Stimulated activated naive CD8-positive, alpha-beta T cell treated with anti-CD3 and anti-CD28 coated beads, Interleukin-15, Interleukin-2, amounts not matched to agents 100 ng/mL and 50 ng/mL, for 24 hours (primary cell): ENCODE data around the gene IGHMBP2.
A peak's percentile ranks its signal among the peaks of the same experiment; 100 is the strongest.
"Not testable (repeated sequence)": the region's sequence is repeated elsewhere in the genome, so short reads cannot be mapped to it uniquely, and the experiment has no call there.

ENCODE experiments used
- H3K27ac Mint-ChIP-seq: one replicate; pipeline ENCODE4 v1.8.0; 2021; ENCODE audit warnings: mild to moderate bottlenecking, mixed read lengths
- H3K27me3 Mint-ChIP-seq: one replicate; pipeline ENCODE4 v1.8.0; 2021; ENCODE audit warnings: mixed read lengths
- H3K36me3 Mint-ChIP-seq: one replicate; pipeline ENCODE4 v1.8.0; 2021; ENCODE audit warnings: low read depth, mixed read lengths
- H3K4me1 Mint-ChIP-seq: one replicate; pipeline ENCODE4 v1.8.0; 2021; ENCODE audit warnings: low read depth, mixed read lengths
- H3K4me3 Mint-ChIP-seq: one replicate; pipeline ENCODE4 v1.8.0; 2021; ENCODE audit warnings: mild to moderate bottlenecking, mixed read lengths
- H3K9me3 Mint-ChIP-seq: one replicate; pipeline ENCODE4 v1.8.0; 2021; ENCODE audit warnings: mixed read lengths

IGHMBP2 gene

DNA sequence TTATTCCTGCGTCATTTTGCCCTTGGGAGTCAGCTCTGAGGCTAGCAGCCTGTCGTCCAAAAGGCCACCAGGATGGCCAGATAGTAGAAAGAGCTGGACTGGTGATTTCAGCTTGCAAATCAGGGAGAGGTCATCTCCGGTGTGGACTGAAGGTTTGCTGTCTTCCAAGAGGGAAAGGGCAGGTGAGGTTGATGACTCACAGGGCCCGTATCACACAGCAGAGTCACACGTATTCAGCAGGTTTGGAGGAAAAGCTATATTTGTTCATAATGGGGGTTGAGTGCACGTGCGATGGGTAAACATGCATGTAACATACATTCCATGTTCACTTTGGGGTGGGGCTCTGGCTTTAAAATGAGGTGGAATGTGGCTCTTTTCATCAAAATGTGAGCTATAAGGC lies 25.7 kb upstream of the IGHMBP2 start:
- H3K4me1 Mint-ChIP-seq = no peaks in the 10 kb centered on the region
- no peak overlapping the region for H3K27ac Mint-ChIP-seq
- peaks cover 4% of the 10 kb centered on the region for H3K36me3 Mint-ChIP-seq

DNA sequence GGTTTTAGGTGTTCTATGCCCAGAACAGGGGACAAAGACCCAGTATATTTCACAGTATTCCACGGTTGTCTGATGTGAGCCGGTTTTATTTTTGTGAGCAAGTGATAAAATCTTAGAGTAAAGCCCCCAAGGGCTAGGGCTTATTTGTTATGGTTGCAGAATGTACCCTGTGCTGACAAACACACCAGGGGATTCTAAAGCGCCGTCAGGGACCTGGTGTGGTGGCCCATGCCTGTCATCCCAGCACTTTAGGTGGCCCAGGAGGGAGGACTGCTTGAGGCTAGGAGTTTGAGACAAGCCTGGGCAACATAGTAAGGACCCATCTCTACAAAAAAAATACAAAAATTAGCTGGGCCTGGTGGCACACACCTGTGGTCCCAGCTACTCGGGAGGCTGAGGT lies 22.8 kb upstream of the IGHMBP2 start:
- Mint-ChIP-seq H3K36me3 (peaks cover 7% of the 10 kb centered on the region), H3K4me3 (no peak overlapping the region), H3K27ac (no peak overlapping the region), H3K4me1 (no peaks in the 10 kb centered on the region), H3K9me3 (no peaks in the 10 kb centered on the region), H3K27me3 (no peaks in the 10 kb centered on the region)

More for the DNA sequence above, 25.7 kb upstream of the IGHMBP2 start:
- Mint-ChIP-seq H3K9me3 (no peaks in the 10 kb centered on the region), H3K27me3 (no peaks in the 10 kb centered on the region), H3K4me3 (no peak overlapping the region)

DNA sequence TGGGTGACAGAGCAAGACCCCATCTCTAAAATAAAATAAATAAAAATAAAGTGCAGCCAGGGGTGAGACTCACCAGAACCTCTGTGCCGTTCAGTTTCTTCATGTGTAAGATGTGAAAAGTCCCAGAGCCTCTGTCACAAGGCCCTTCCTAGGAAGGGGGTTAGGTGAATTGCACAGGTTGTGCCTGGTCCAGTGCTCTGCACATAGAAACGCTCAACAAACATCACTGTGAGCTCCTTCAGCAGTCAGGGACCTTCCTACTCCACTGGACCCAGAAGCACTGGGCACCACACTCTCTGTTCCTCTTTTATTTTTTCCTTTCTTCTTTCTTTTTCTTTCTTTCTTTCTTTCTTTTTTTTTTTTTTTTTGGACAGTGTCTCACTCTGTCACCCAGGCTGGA lies 22.4 kb upstream of the IGHMBP2 start:
- H3K36me3 Mint-ChIP-seq = peaks cover 7% of the 10 kb centered on the region
- H3K9me3 Mint-ChIP-seq = no peaks in the 10 kb centered on the region
- no peak overlapping the region for H3K4me3 Mint-ChIP-seq
- H3K27ac Mint-ChIP-seq = no peak overlapping the region
- H3K4me1 Mint-ChIP-seq = no peaks in the 10 kb centered on the region
- no peaks in the 10 kb centered on the region for H3K27me3 Mint-ChIP-seq

DNA sequence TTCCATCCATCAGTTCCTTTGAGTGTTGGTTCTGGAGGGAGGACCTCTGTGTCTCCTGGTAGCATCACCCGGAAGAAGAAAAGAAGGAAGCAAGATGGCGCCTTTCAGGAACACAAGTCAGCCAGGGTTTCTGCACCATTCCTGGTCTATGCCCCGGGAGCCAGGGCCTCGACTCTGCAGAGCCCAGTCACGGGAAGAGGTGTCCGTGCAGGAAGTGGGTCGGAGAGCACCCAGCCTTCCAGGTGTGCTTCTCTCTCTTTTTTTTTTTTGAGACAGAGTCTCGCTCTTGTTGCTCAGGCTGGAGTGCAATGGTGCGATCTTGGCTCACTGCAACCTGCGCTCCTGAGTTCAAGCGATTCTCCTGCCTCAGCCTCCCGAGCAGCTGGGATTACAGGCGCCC lies 21.3 kb upstream of the IGHMBP2 start:
- Mint-ChIP-seq H3K27me3 (no peaks in the 10 kb centered on the region), H3K4me1 (no peaks in the 10 kb centered on the region), H3K4me3 (no peak overlapping the region), H3K27ac (no peak overlapping the region), H3K36me3 (peaks cover 7% of the 10 kb centered on the region), H3K9me3 (no peaks in the 10 kb centered on the region)

DNA sequence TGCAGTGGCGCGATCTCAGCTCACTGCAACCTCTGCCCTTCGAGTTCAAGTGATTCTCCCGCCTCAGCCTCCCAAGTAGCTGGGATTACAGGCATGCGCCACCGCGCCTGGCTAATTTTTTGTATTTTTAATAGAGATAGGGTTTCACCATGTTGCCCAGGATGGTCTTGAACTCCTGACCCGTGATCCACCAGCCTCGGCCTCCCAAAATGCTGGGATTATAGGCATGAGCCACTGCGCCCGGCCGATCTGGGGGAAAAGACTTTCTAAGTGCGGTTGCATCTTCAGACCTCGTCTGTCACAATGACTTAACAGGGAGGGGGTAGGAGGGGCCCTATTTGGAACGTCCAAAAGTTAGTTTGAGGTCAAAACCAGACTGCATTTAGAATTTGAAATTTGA lies 18.9 kb upstream of the IGHMBP2 start:
- H3K9me3 Mint-ChIP-seq, H3K27me3 Mint-ChIP-seq, H3K4me1 Mint-ChIP-seq, H3K27ac Mint-ChIP-seq, H3K4me3 Mint-ChIP-seq: not testable (repeated sequence)
- H3K36me3 Mint-ChIP-seq = peaks cover 11% of the 10 kb centered on the region

DNA sequence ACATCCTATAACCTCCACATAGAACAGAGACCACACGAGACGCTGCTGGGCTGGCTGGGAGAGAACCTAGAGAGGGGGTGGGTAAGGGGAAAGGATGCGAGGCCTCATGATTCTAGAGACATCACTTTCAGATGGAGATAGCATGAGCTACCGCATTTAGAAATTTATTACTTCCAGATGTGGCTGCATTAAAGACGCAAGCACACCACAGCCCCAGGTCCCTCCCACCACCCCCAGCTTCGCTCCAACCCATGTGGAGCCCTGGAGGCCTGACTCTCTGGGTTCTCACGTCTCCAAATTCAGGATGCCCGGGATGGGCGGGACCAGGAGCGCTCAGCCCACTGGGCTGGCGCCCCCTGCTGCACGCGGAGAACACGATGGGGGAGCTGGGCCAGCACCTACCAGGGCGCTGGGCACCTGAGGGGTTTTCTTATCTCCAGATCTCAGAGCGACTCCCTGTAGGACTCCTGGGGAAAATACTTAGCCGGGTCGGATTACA lies 13.7 kb upstream of the IGHMBP2 start:
- Mint-ChIP-seq H3K4me1 (peaks cover 3% of the 10 kb centered on the region), H3K27ac (no peak overlapping the region), H3K4me3 (no peak overlapping the region), H3K27me3 (no peaks in the 10 kb centered on the region), H3K9me3 (no peaks in the 10 kb centered on the region), H3K36me3 (peaks cover 45% of the 10 kb centered on the region)

DNA sequence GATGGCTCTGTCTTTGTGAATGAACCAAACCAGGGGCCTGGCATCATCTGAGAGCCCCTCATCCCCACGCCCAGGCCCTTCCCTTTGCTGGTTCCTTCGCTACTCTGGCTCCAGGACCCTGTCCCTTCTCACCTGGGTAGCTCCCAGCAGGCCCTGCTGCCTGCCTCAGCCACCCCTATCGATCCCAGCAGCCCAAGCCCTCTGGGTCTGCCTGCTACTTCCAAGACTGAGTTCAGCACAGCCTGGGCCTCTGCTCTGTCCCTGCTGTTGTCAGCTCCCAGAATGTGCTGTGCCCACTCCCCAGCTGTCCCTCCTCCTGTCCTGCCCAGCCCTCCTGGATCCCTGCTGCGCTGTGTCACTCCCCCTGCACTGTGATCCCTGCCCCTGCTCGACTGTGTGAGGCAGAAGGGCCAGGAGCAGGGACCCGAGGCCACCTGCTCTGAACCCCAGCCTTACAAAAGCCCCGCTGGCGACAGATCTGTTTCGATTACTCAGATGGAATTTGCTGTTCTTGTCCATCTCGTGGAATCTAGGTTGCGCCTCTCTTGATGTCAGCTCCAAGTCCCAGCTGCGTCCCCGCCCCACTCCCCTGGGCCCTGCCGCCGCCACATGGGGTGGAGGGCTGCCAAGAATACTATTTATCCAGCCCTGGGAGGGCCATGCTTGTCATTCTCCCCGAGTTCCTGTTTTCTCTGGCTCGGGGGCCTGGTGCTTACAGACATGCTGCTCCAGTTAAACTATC lies 13.0 kb upstream of the IGHMBP2 start:
- H3K4me3 Mint-ChIP-seq = no peak overlapping the region
- H3K27ac Mint-ChIP-seq = no peak overlapping the region
- no peaks in the 10 kb centered on the region for H3K27me3 Mint-ChIP-seq
- H3K4me1 Mint-ChIP-seq = peaks cover 3% of the 10 kb centered on the region
- H3K36me3 Mint-ChIP-seq = peaks cover 46% of the 10 kb centered on the region
- H3K9me3 Mint-ChIP-seq = no peaks in the 10 kb centered on the region

DNA sequence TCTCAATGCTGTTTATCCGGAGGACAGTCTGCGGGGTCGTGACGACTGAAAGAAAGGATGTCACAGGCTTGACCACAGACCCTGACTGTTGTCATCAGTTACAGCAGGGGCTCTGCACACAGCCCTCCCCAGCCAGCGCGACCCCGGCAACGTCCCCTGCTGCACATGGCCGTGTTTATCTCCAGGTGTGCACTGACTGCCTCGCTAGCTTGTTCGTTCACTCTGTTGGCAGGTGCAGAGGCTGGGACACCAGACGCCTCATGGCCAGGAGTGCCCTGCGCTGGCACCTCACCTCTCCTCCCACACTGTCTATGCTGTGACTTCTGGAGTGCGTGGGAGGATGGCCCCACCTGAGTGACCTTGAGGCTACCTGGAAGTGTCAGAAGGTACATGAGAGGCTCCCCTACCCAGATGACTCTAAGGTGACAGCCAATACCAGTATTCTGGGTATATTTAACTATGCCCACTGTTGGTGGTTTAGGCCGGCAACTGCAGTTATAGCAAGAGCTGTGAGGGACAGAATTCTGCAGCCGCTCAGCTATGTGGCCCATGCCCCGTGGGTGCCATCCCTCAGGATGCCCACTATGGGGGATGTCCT lies 12.2 kb upstream of the IGHMBP2 start:
- no peak overlapping the region for H3K27ac Mint-ChIP-seq
- no peak overlapping the region for H3K4me3 Mint-ChIP-seq
- H3K27me3 Mint-ChIP-seq = no peaks in the 10 kb centered on the region
- no peaks in the 10 kb centered on the region for H3K9me3 Mint-ChIP-seq
- H3K4me1 Mint-ChIP-seq = peaks cover 3% of the 10 kb centered on the region
- peaks cover 54% of the 10 kb centered on the region for H3K36me3 Mint-ChIP-seq

DNA sequence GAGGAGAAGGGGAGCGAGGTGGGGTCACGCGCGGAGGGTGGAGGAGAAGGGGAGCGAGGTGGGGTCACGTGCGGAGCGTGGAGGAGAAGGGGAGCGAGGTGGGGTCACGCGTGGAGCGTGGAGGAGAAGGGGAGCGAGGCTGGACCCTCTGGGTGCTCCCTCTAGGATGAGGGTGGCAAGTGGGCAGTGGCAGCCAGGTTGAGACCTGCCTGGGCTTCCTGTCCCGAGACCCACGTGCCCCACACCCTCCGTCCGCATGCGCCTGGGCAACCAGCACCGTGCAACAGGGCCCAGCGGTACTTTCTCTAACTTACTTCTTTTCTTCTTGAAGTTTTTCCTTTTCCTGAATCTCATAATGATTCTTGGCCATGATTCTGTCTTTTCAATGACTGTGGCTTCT lies 11.1 kb upstream of the IGHMBP2 start:
- H3K4me1 Mint-ChIP-seq = peaks cover 3% of the 10 kb centered on the region
- H3K27me3 Mint-ChIP-seq = no peaks in the 10 kb centered on the region
- no peak overlapping the region for H3K4me3 Mint-ChIP-seq
- no peak overlapping the region for H3K27ac Mint-ChIP-seq
- peaks cover 62% of the 10 kb centered on the region for H3K36me3 Mint-ChIP-seq
- no peaks in the 10 kb centered on the region for H3K9me3 Mint-ChIP-seq

DNA sequence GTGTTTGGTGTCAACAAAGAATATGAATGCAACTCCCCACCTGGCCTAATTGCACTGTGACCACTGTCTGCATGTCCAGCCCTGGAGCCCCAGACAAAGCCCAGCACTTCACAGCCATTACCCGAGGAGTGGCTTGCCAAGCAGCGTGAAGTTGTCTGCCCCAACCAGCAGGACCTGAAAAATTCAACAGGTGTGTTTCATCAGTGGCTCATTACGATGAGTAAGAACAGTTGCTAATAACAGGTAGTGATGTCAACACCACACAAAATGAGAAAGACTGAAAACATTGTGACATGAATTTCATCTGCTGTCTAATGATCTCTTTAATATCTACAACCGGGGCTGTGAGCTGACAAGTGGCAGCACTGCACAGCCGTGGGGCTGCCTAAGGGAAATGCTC lies 10.4 kb upstream of the IGHMBP2 start:
- Mint-ChIP-seq H3K9me3 (no peaks in the 10 kb centered on the region), H3K27me3 (no peaks in the 10 kb centered on the region), H3K27ac (no peak overlapping the region), H3K4me3 (no peak overlapping the region), H3K4me1 (peaks cover 3% of the 10 kb centered on the region), H3K36me3 (peaks cover 69% of the 10 kb centered on the region)

DNA sequence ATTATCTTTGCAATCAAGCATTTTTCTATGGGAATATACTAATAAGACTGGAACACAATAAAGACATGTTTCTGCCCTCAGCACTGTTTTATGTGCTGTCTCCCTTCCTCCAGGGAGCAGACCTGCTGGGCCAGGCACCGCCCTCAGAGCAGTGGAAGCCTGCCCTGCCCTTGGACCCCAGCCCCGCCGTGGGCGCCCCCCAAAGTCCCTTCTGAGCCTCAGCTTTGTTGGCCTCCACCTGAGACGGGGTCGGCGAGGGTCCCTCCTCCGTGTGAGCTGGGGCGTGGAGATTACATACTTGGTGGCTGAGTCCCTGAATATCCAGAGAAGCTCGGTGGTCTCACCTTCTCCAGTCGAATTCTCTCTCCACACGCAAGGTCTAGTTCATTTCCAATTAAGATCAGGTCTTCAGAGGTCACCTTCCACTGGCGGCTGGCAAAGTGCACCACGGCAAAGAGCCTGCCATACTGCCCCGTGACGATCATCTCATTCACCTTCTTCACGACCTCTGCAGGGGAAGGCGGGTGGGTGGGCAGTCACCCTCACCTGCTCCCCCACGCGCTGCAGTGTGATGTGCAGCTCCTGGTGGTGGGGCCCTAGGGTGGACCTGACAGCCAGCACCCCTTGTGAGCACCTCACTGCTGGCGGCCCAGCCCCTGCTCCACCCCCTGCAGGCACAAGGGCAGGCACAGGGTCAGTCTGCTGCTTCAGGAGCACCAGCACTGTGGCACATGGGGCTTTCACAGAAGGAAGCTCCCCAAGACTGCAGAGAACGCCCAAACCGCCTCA lies 7.3 kb upstream of the IGHMBP2 start:
- peaks cover 69% of the 10 kb centered on the region for H3K36me3 Mint-ChIP-seq
- H3K4me3 Mint-ChIP-seq = no peak overlapping the region
- H3K4me1 Mint-ChIP-seq = peaks cover 3% of the 10 kb centered on the region
- no peaks in the 10 kb centered on the region for H3K9me3 Mint-ChIP-seq
- no peaks in the 10 kb centered on the region for H3K27me3 Mint-ChIP-seq
- H3K27ac Mint-ChIP-seq = no peak overlapping the region

DNA sequence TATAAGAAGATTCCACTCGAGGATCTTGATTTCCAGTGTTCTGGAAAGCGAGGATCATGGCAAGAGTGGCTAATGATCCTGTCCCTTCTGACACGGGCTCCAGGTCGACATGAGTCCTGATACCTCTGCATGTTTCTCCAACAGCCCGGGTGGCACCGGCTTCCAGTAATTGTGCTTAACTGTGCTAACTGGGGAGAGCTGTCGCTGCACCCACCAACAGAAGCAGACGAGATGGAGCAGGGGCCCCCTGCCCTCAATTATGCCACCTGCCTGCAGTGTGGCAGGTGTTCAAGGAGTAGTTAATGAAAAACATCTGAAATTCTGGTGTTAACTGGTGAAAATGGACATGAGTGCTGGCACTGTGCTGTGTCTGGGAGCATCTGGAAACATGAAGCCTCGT lies 6.2 kb upstream of the IGHMBP2 start:
- Mint-ChIP-seq H3K27me3 (no peaks in the 10 kb centered on the region), H3K27ac (no peak overlapping the region), H3K36me3 (peaks cover 72% of the 10 kb centered on the region), H3K4me1 (peaks cover 14% of the 10 kb centered on the region), H3K9me3 (no peaks in the 10 kb centered on the region), H3K4me3 (no peak overlapping the region)

DNA sequence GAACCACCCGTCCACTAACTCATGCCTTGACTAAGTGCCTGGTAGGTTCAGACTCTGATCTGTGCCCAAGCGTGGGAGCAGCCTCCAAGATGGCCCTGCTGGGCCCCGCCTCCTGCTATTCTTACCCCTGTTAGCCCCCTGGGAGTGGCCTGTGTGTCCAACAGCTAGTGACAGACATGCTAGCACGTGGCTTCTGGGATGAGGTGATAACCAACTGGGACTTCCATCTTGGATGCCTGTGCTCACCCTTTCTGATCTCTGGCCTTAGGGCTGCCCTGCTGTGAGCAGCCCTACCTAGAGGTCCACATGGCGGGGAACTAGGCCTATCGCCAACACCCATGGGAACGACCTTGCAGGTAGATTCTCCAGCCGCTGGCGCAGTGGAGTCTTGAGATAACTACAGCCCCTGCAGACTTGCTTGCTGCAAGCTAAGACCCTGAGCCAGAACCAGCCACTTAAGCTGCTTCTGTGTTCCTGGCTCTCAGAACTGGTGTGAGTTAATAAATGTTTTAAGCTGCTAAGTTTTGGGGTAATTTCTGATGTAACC lies 2.8 kb upstream of the IGHMBP2 start:
- H3K4me3 Mint-ChIP-seq = no peak overlapping the region
- peaks cover 46% of the 10 kb centered on the region for H3K36me3 Mint-ChIP-seq
- peaks cover 33% of the 10 kb centered on the region for H3K4me1 Mint-ChIP-seq

DNA sequence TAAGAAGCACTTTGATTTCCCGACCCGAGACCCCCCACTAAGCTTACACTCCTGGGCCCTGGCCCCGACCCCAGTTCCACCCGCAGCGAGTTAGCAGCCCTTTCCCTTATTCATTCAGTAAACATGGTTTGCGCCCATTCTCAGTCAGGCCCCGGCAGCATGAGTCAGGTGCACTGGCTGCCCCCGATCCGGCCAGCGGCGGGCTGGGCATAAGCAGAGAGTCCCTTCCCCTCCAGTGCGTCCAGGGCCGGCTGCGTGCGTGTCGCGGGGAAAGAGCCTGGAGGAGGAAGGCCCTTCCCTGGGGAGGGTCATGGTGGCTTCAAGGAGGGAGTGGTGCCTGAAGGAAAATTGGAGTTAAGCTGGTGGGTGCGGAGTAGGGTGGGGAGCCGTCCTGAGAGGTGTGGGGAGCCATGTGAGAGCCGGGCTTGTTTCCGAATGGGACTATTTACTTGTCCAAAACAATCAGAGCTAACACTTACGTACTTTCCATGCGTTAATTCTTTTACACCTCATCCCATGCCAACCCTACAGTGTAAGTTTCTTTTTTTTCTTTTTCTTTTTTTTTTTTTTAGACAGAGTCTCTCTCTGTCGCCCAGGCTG lies 657 bp downstream of the IGHMBP2 start:
- peaks cover 34% of the 10 kb centered on the region for H3K36me3 Mint-ChIP-seq
- no peaks in the 10 kb centered on the region for H3K27me3 Mint-ChIP-seq
- no peaks in the 10 kb centered on the region for H3K9me3 Mint-ChIP-seq
- peaks cover 33% of the 10 kb centered on the region for H3K4me1 Mint-ChIP-seq
- H3K27ac Mint-ChIP-seq = peak overlapping the region; percentile 92
- peak overlapping the region; percentile 96 for H3K4me3 Mint-ChIP-seq

More for the DNA sequence above, 2.8 kb upstream of the IGHMBP2 start:
- no peaks in the 10 kb centered on the region for H3K9me3 Mint-ChIP-seq
- no peak overlapping the region for H3K27ac Mint-ChIP-seq
- no peaks in the 10 kb centered on the region for H3K27me3 Mint-ChIP-seq
